GM23338 (cell line): ENCODE data around the gene ZIC2. TPM values are rescaled to one million over a fixed set of nuclear protein-coding genes. Genes with fewer than 3 reads are reported as not detected.

Source experiments
- ATAC-seq: fragments of 200-7000 bp; cut with Tn5 transposase; 3 replicates; pipeline ENCODE4 v1.9.1; 2020
- DNase-seq: peaks from one replicate; pipeline ENCODE4 v3.0.0-alpha.2; 2015; ENCODE audit warnings: low spot score
- H2AFZ ChIP-seq: fragments of 200-600 bp; sonication (generic); 2 replicates; pipeline ENCODE4 v1.8.0; 2016; ENCODE audit warnings: antibody characterized with exemption, mild to moderate bottlenecking, moderate library complexity
- H3F3A ChIP-seq: fragments of 200-600 bp; sonication (generic); replicated peaks from 2 replicates; pipeline ENCODE4 v1.8.0; 2017; ENCODE audit warnings: antibody characterized with exemption, mixed run types, low read depth
- H3K27ac ChIP-seq: fragments of 200-600 bp; sonication (generic); 2 replicates; pipeline ENCODE4 v1.6.1; 2016; ENCODE audit warnings: low read depth
- H3K27me3 ChIP-seq: fragments of 200-600 bp; sonication (generic); 2 replicates; pipeline ENCODE4 v1.8.0; 2016; ENCODE audit warnings: mild to moderate bottlenecking, mixed run types, moderate library complexity; ENCODE audit not compliant: insufficient read depth
- H3K36me3 ChIP-seq: fragments of 200-600 bp; sonication (generic); 2 replicates; pipeline ENCODE4 v1.8.0; 2016; ENCODE audit warnings: mild to moderate bottlenecking; ENCODE audit not compliant: insufficient read depth
- H3K4me1 ChIP-seq: fragments of 200-600 bp; sonication (generic); 2 replicates; pipeline ENCODE4 v1.8.0; 2016; ENCODE audit warnings: mild to moderate bottlenecking, moderate library complexity; ENCODE audit not compliant: insufficient read depth
- H3K4me2 ChIP-seq: fragments of 200-600 bp; sonication (generic); 2 replicates; pipeline ENCODE4 v1.7.1; 2017; ENCODE audit warnings: mixed run types
- H3K4me3 ChIP-seq: fragments of 200-600 bp; sonication (generic); 2 replicates; pipeline ENCODE4 v1.6.1; 2016; ENCODE audit warnings: mixed run types
- H3K79me2 ChIP-seq: fragments of 200-600 bp; sonication (generic); replicated peaks from 2 replicates; pipeline ENCODE4 v1.8.0; 2017; ENCODE audit warnings: mild to moderate bottlenecking; ENCODE audit not compliant: insufficient read depth
- H3K9me2 ChIP-seq: fragments of 200-600 bp; sonication (generic); 2 replicates; pipeline ENCODE4 v1.8.0; 2017; ENCODE audit not compliant: insufficient read depth
- H4K20me1 ChIP-seq: fragments of 200-600 bp; sonication (generic); replicated peaks from 2 replicates; pipeline ENCODE4 v1.8.0; 2017; ENCODE audit warnings: mild to moderate bottlenecking; ENCODE audit not compliant: insufficient read depth
- H3K27ac Mint-ChIP-seq: 2 replicates; pipeline ENCODE4 v1.8.0; 2020; ENCODE audit warnings: inconsistent platforms, mild to moderate bottlenecking, moderate library complexity, mixed read lengths
- H3K27me3 Mint-ChIP-seq: 3 replicates; pipeline ENCODE4 v1.8.0; 2022; ENCODE audit warnings: low read depth, mild to moderate bottlenecking, moderate library complexity, mixed read lengths, inconsistent platforms; ENCODE audit not compliant: insufficient read depth, poor library complexity
- H3K36me3 Mint-ChIP-seq: 3 replicates; pipeline ENCODE4 v1.8.0; 2021; ENCODE audit warnings: low read depth, mild to moderate bottlenecking, inconsistent platforms, moderate library complexity, mixed read lengths
- H3K4me1 Mint-ChIP-seq: 3 replicates; pipeline ENCODE4 v1.8.0; 2020; ENCODE audit warnings: mild to moderate bottlenecking, inconsistent platforms, mixed read lengths
- H3K4me3 Mint-ChIP-seq: 3 replicates; pipeline ENCODE4 v1.8.0; 2021; ENCODE audit warnings: moderate library complexity, mild to moderate bottlenecking, inconsistent platforms, mixed read lengths
- H3K9me3 Mint-ChIP-seq: 3 replicates; pipeline ENCODE4 v1.8.0; 2020; ENCODE audit warnings: moderate library complexity, mild to moderate bottlenecking, inconsistent platforms, mixed read lengths
- CREB1 ChIP-seq: fragments of 250-450 bp; sonication (Bioruptor Pico); IDR thresholded peaks from 2 replicates; pipeline ENCODE4 v1.5.0; 2020; ENCODE audit warnings: low read depth, mild to moderate bottlenecking, moderate library complexity
- EZH2 ChIP-seq: fragments of 200-600 bp; sonication (generic); IDR thresholded peaks from one replicate; pipeline ENCODE4 v1.8.0; 2017; ENCODE audit warnings: antibody characterized with exemption, mild to moderate bottlenecking, low read depth; ENCODE audit not compliant: unreplicated experiment
- EZH2phosphoT487 ChIP-seq: fragments of 200-600 bp; sonication (generic); IDR thresholded peaks from one replicate; pipeline ENCODE4 v1.8.1; 2018; ENCODE audit warnings: antibody characterized with exemption; ENCODE audit not compliant: unreplicated experiment
- JUNB ChIP-seq: IDR thresholded peaks from one replicate; pipeline ENCODE4 v1.6.1; 2016; ENCODE audit warnings: antibody characterized with exemption; ENCODE audit not compliant: unreplicated experiment
- NANOG ChIP-seq: IDR thresholded peaks from 2 replicates; pipeline ENCODE4 v1.6.1; 2016; ENCODE audit warnings: antibody characterized with exemption, borderline replicate concordance
- POLR2AphosphoS5 ChIP-seq: IDR thresholded peaks from 2 replicates; pipeline ENCODE4 v1.6.1; 2016; ENCODE audit warnings: antibody characterized with exemption, low read depth
- STAT1 ChIP-seq: IDR thresholded peaks from one replicate; pipeline ENCODE4 v1.6.1; 2016; ENCODE audit warnings: antibody characterized with exemption; ENCODE audit not compliant: unreplicated experiment
- polyA plus RNA-seq: library from polyadenylated mRNA; unstranded; fragments of >200 nt; fragmentation: Nextera tagmentation; extraction: Ambion mirVana; gene quantifications from 2 replicates; pipeline ENCODE4 v1.2.1, GENCODE V29; 2016
- total RNA-seq: library from RNA; depleted of rRNA; stranded (reverse); fragments of >200 nt; shearing (Covaris generic); gene quantifications from 2 replicates; pipeline ENCODE4 v1.2.3, GENCODE V29; 2014
- TF ChIP-seq, protein P1 (sequence below): IDR thresholded peaks from 2 replicates; pipeline ENCODE4 v1.6.1; 2016; ENCODE audit warnings: antibody characterized with exemption
- TF ChIP-seq, protein P2 (sequence below): fragments of 250-450 bp; sonication (Bioruptor Pico); IDR thresholded peaks from 2 replicates; pipeline ENCODE4 v1.5.0; 2020; ENCODE audit warnings: mild to moderate bottlenecking, moderate library complexity

ZIC2 gene
- total and polyA plus RNA-seq, 2 experiments from 2014 or later: 63.2 to 87.9 TPM

DNA sequence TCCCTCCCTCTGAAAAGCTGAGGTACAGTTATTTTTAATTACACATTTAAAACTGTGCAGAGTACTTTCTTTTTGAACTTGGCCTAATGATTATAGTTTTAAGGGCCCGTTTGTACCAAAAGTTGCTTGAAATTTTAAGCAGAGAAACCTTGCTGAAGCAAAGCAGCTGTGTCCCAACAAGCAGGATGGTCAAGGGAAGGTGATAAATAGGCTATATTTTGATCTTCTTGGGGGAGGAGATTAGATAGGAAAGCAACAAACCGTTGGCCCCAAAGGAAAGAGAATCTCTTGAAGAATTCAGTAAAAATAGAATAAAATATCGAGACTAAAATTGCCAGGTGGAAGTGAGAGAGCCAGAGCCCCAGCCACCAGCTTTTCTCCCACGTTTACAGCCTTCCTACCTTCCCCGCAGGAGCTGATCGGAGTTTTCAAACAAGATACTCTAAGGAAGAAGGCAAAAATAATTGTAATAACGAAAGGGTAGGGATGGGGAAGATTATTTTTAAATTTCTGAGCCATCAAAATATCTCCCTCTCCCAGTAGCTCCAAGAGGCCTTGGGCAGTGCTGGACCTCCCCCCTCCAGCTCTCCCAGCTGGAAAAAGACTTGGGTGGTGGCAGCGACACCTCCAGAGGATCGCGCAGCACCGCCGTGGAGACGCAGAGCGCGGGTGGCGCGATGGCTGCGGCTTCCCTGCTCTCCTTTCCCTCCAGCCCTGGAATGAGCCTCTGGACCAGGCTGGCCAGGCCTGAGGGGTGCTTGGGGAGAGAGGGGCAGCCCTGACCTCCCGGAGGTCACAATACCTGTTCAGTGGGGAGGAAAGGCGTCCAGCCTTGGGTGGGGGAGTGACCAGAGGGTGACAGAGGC lies 5.8 kb downstream of the ZIC2 start:
- H3K27ac Mint-ChIP-seq: no peak overlapping the region
- peaks cover 49% of the 10 kb centered on the region for H3F3A ChIP-seq
- peaks cover 95% of the 10 kb centered on the region for H3K27me3 ChIP-seq
- ATAC-seq (peak; percentile 1), DNase-seq (peak; percentile 40)
- H3K4me1 Mint-ChIP-seq: peaks cover 38% of the 10 kb centered on the region
- H3K9me2 ChIP-seq: no peaks in the 10 kb centered on the region
- H3K4me3 Mint-ChIP-seq: peak overlapping the region; percentile 97
- peak overlapping the region; percentile 28; the same call in 1 of the 2 replicates for H3K27ac ChIP-seq
- H3K4me3 ChIP-seq: peak overlapping the region; percentile 54
- peak overlapping the region; percentile 74 for H3K4me2 ChIP-seq
- H3K36me3 Mint-ChIP-seq: peaks cover 54% of the 10 kb centered on the region
- H2AFZ ChIP-seq: no peak overlapping the region
- peaks cover 29% of the 10 kb centered on the region for H3K9me3 Mint-ChIP-seq
- peaks cover 92% of the 10 kb centered on the region for H3K27me3 Mint-ChIP-seq
- H3K36me3 ChIP-seq: peaks cover 6% of the 10 kb centered on the region; the same call in 1 of the 2 replicates
- TF ChIP-seq, protein P1, sequence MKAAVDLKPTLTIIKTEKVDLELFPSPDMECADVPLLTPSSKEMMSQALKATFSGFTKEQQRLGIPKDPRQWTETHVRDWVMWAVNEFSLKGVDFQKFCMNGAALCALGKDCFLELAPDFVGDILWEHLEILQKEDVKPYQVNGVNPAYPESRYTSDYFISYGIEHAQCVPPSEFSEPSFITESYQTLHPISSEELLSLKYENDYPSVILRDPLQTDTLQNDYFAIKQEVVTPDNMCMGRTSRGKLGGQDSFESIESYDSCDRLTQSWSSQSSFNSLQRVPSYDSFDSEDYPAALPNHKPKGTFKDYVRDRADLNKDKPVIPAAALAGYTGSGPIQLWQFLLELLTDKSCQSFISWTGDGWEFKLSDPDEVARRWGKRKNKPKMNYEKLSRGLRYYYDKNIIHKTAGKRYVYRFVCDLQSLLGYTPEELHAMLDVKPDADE: no peak
- TF ChIP-seq STAT1 (no peak), NANOG (no peak), EZH2phosphoT487 (no peak), EZH2 (peak; percentile 55), POLR2AphosphoS5 (peak; percentile 52; the same call in 1 of the 2 replicates), CREB1 (no peak)
- H3K79me2 ChIP-seq: peaks cover 40% of the 10 kb centered on the region
- H4K20me1 ChIP-seq: peaks cover 17% of the 10 kb centered on the region
- H3K4me1 ChIP-seq: peaks cover 36% of the 10 kb centered on the region

DNA sequence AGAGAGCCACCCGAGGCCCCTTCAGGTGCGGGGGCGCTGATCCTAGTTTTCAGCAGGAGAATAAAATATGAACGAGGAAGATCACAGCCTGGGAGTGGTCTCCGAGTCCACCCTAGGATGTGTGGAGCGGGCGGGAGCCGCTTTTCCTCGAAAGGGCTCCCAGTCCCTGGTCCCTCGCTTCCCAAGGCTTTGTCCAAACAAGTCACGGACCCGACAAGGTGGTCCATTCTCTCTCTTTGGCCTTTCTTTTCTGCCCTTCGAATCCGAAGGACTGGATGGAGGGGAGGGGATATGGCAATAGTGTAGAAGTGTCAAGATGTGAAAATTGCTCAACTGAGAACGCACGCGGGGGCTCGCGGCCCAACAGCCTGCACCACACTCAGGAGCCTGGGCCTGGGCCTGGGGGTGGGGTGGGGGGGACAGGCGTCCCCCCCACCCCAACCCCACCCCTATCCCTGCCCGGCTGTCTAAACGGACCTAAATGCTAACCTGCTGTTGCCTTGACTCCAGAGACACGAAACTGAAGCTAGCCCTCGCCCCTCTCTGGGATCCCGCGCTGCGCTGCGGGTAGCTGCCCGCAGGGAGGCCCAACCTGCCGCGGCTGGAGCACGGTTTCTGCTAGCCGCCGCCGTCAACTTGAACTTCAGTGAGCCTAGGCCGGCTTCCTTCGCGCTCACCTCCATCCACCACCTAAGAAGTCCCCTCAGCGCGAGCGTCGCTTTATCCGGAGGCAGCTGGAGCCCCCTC lies 7.1 kb downstream of the ZIC2 start:
- H3K4me1 ChIP-seq: peaks cover 49% of the 10 kb centered on the region
- Mint-ChIP-seq H3K27me3 (peaks cover 92% of the 10 kb centered on the region), H3K36me3 (peaks cover 40% of the 10 kb centered on the region), H3K9me3 (peaks cover 18% of the 10 kb centered on the region), H3K4me3 (peak overlapping the region; percentile 97), H3K4me1 (peaks cover 50% of the 10 kb centered on the region), H3K27ac (no peak overlapping the region)
- peak overlapping the region; percentile 54 for H3K4me3 ChIP-seq
- peaks cover 8% of the 10 kb centered on the region for H4K20me1 ChIP-seq
- H3K27me3 ChIP-seq: peaks cover 95% of the 10 kb centered on the region
- peak overlapping the region; percentile 74 for H3K4me2 ChIP-seq
- no peak for TF ChIP-seq CREB1
- TF ChIP-seq EZH2: peak; percentile 52
- no peak for TF ChIP-seq JUNB
- no peak for TF ChIP-seq NANOG
- TF ChIP-seq, protein P2, sequence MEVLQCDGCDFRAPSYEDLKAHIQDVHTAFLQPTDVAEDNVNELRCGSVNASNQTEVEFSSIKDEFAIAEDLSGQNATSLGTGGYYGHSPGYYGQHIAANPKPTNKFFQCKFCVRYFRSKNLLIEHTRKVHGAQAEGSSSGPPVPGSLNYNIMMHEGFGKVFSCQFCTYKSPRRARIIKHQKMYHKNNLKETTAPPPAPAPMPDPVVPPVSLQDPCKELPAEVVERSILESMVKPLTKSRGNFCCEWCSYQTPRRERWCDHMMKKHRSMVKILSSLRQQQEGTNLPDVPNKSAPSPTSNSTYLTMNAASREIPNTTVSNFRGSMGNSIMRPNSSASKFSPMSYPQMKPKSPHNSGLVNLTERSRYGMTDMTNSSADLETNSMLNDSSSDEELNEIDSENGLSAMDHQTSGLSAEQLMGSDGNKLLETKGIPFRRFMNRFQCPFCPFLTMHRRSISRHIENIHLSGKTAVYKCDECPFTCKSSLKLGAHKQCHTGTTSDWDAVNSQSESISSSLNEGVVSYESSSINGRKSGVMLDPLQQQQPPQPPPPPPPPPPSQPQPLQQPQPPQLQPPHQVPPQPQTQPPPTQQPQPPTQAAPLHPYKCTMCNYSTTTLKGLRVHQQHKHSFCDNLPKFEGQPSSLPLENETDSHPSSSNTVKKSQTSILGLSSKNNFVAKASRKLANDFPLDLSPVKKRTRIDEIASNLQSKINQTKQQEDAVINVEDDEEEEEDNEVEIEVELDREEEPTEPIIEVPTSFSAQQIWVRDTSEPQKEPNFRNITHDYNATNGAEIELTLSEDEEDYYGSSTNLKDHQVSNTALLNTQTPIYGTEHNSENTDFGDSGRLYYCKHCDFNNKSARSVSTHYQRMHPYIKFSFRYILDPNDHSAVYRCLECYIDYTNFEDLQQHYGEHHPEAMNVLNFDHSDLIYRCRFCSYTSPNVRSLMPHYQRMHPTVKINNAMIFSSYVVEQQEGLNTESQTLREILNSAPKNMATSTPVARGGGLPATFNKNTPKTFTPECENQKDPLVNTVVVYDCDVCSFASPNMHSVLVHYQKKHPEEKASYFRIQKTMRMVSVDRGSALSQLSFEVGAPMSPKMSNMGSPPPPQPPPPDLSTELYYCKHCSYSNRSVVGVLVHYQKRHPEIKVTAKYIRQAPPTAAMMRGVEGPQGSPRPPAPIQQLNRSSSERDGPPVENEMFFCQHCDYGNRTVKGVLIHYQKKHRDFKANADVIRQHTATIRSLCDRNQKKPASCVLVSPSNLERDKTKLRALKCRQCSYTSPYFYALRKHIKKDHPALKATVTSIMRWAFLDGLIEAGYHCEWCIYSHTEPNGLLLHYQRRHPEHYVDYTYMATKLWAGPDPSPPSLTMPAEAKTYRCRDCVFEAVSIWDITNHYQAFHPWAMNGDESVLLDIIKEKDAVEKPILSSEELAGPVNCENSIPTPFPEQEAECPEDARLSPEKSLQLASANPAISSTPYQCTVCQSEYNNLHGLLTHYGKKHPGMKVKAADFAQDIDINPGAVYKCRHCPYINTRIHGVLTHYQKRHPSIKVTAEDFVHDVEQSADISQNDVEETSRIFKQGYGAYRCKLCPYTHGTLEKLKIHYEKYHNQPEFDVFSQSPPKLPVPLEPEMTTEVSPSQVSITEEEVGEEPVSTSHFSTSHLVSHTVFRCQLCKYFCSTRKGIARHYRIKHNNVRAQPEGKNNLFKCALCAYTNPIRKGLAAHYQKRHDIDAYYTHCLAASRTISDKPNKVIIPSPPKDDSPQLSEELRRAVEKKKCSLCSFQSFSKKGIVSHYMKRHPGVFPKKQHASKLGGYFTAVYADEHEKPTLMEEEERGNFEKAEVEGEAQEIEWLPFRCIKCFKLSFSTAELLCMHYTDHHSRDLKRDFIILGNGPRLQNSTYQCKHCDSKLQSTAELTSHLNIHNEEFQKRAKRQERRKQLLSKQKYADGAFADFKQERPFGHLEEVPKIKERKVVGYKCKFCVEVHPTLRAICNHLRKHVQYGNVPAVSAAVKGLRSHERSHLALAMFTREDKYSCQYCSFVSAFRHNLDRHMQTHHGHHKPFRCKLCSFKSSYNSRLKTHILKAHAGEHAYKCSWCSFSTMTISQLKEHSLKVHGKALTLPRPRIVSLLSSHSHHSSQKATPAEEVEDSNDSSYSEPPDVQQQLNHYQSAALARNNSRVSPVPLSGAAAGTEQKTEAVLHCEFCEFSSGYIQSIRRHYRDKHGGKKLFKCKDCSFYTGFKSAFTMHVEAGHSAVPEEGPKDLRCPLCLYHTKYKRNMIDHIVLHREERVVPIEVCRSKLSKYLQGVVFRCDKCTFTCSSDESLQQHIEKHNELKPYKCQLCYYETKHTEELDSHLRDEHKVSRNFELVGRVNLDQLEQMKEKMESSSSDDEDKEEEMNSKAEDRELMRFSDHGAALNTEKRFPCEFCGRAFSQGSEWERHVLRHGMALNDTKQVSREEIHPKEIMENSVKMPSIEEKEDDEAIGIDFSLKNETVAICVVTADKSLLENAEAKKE (CRISPR knock-in tag): no peak
- peaks cover 41% of the 10 kb centered on the region for H3F3A ChIP-seq
- peaks cover 26% of the 10 kb centered on the region for H3K79me2 ChIP-seq
- H2AFZ ChIP-seq: 0 out of 2 replicates have a peak overlapping the region, but pooled peaks have one; percentile 7
- H3K9me2 ChIP-seq: no peaks in the 10 kb centered on the region
- DNase-seq (peak; percentile 79), ATAC-seq (peak; percentile 15)
- no peak overlapping the region for H3K27ac ChIP-seq
- peaks cover 6% of the 10 kb centered on the region; the same call in 1 of the 2 replicates for H3K36me3 ChIP-seq
